Measurements from ENCODE around the gene VPS18. TPM values are rescaled to one million over a fixed set of nuclear protein-coding genes. Genes with fewer than 3 reads are reported as not detected.
A peak's percentile ranks its signal among the peaks of the same experiment; 100 is the strongest.

VPS18 gene
- total RNA-seq, 1 experiment from 2014 or later, result 17.3 TPM

DNA sequence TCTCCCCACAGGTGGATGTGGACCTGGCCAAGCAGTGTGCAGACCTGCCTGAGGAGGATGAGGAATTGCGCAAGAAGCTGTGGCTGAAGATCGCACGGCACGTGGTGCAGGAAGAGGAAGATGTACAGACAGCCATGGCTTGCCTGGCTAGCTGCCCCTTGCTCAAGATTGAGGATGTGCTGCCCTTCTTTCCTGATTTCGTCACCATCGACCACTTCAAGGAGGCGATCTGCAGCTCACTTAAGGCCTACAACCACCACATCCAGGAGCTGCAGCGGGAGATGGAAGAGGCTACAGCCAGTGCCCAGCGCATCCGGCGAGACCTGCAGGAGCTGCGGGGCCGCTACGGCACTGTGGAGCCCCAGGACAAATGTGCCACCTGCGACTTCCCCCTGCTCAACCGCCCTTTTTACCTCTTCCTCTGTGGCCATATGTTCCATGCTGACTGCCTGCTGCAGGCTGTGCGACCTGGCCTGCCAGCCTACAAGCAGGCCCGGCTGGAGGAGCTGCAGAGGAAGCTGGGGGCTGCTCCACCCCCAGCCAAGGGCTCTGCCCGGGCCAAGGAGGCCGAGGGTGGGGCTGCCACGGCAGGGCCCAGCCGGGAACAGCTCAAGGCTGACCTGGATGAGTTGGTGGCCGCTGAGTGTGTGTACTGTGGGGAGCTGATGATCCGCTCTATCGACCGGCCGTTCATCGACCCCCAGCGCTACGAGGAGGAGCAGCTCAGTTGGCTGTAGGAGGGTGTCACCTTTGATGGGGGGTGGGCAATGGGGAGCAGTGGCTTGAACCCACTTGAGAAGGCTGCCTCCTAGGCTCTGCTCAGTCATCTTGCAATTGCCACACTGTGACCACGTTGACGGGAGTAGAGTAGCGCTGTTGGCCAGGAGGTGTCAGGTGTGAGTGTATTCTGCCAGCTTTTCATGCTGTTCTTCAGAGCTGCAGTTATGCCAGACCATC, 8.6 kb downstream of the VPS18 start:
- Histone ChIP-seq H3K27me3 (no peaks in the 10 kb centered on the region), H3K4me1 (peaks cover 9% of the 10 kb centered on the region), H3K9me3 (replicated peaks) (no peaks in the 10 kb centered on the region), H3K4me3 (no peak overlapping the region), H3K27ac (no peak overlapping the region), H3K36me3 (peaks cover 10% of the 10 kb centered on the region)
- no peak for DNase-seq

DNA sequence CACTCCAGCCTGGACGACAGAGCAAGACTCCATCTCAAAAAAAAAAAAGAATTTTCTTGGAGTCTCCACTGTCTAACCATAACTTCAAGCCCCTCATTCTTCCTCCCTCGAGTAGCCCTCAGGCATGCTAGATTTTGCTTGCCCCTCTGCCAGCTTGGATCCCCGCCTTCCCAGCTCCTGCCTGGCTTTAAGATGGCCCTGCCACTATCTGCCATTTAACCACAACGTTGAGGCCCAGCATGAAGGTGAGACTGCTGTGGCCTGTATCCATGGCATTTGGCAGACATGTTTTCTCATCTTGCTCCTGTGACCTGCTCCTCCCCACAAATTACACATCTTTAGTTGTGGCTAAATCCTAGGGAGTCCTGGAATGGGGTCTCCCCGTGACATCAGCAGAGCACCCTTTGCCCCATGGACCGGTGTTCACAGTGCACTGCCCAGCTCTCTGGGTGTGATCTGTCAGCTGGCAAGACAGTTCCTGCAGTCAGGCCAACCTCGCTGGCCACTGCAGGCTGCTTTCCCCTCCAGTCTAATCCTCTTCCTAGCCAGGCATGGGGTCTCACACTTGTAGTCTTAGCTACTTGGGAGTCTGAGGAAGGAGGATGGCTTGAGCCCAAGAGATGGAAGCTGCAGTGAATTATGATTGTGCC, 10.4 kb downstream of the VPS18 start:
- H3K4me3 ChIP-seq, result no peak overlapping the region
- no peak overlapping the region for H3K27ac ChIP-seq
- no peak for DNase-seq
- H3K27me3 ChIP-seq, result no peaks in the 10 kb centered on the region
- peaks cover 9% of the 10 kb centered on the region for H3K4me1 ChIP-seq
- H3K9me3 ChIP-seq (replicated peaks), result no peaks in the 10 kb centered on the region
- H3K36me3 ChIP-seq, result peaks cover 7% of the 10 kb centered on the region

DNA sequence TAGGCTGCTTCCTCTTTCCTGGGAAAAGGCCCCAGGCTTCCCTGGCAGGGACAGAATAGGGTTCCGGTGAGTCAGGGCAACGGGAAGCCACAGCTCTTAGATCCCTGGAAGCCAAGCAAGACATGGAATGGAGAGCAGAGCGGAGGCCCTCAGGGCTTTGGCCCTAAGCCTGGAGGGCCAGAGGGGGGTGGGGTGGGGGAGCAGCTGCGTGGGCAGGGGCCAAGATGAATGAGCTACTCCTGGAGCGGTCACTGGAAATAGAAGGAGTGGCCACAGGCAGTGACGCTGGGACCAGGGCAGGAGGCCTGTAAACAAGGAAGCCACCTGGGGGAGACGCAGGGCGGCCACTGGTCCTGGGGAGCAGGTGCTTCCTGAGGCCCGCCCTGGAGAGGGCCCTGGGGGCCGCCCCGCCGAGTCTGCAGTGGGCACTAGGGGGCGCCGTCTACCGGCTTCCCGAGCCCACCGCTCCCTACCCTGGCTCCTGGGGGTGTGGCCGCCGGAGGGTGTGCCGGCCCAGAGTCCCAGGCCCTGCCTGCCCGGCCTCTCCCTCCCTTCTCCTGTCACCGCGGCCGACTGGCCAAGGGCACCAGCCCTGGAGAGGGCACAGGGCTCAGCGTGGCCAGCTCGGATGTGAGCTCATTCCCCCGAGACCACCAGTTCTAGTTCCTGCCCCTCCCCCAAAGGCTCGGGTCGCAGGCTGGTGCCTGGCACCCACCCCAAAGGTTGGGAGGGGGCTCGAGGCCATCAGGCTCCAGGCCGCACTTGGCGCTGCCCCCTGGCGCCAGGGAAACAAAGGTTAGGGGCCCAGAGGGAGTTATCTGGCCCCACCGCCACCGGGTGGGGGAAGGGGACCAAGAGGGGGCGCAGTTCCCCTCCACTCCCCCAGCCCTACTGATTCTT, 12.1 kb downstream of the VPS18 start:
- Histone ChIP-seq H3K36me3 (no peaks in the 10 kb centered on the region), H3K27me3 (no peaks in the 10 kb centered on the region), H3K4me3 (peak overlapping the region; percentile 55), H3K27ac (peak overlapping the region; percentile 42), H3K4me1 (peaks cover 9% of the 10 kb centered on the region), H3K9me3 (replicated peaks) (no peaks in the 10 kb centered on the region)
- peak; percentile 91 to 93 for DNase-seq

DNA sequence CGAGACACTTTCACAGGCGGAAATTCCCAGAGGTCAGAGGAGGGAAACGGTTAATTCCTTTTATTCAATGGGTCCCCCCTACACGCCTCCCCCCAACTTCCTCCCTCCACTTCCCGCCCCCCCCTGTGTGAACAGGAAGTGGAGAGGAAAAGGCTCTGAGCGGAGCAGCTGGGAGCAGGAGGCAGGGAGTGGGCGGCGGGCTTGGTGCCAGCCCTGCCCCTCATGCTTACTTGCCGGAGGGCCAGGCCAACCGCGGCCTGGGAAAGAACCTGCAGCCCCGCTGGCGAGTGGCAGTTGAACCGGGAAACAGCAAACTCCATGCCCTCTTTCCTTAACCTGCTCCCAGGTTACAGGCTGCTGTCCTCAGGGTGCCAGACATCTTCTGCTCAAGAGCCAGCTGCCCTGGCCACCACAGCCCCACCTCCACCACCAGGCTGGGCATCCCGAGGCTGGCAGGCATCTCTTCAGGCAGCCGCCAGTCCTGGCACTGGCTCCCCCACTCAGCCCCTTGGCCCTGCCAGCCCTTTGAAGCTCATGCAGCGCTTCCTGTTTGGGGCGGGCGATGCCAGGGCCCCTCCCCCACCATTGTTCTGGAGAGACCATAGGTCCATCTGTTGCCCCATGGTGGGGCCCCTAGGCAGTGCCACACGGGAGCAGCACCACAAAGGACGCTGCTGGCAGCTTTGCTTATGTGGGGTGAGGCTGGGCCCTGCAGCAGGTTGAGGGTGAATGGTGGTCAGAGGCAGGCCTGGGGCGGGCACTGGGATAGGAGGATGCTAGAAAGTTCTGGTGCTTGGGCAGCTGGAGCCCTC, 12.9 kb downstream of the VPS18 start:
- Histone ChIP-seq H3K4me3 (peak overlapping the region; percentile 55), H3K27ac (peak overlapping the region; percentile 42), H3K4me1 (peaks cover 9% of the 10 kb centered on the region)

DNA sequence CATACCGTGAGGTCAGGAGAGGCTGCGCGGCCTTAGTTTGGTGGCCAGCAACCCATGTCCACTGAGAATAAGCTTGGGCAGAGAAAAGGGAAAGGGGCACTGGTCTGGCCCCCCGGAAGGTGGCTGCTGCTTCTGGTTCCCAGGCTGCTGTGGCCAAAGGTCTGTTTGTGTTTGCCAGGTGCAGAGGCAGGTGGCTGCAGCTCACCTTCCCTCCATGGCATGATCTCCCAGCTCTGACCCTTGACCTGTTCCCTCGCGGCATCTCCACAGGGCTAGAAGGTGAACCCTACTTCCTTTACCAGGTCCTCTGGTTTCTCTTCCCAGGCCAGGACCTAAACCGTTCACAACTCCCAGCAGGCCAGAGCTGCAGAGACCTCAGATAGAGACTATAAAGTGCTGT, 13.8 kb downstream of the VPS18 start:
- Histone ChIP-seq H3K4me1 (peaks cover 9% of the 10 kb centered on the region), H3K36me3 (no peaks in the 10 kb centered on the region), H3K4me3 (no peak overlapping the region), H3K27me3 (no peaks in the 10 kb centered on the region), H3K9me3 (replicated peaks) (no peaks in the 10 kb centered on the region), H3K27ac (no peak overlapping the region)
- no peak for DNase-seq

More for the DNA sequence above, 12.9 kb downstream of the VPS18 start:
- H3K9me3 ChIP-seq (replicated peaks), result no peaks in the 10 kb centered on the region
- H3K36me3 ChIP-seq, result no peaks in the 10 kb centered on the region
- H3K27me3 ChIP-seq, result no peaks in the 10 kb centered on the region
- DNase-seq, result peak; percentile 76 to 77

DNA sequence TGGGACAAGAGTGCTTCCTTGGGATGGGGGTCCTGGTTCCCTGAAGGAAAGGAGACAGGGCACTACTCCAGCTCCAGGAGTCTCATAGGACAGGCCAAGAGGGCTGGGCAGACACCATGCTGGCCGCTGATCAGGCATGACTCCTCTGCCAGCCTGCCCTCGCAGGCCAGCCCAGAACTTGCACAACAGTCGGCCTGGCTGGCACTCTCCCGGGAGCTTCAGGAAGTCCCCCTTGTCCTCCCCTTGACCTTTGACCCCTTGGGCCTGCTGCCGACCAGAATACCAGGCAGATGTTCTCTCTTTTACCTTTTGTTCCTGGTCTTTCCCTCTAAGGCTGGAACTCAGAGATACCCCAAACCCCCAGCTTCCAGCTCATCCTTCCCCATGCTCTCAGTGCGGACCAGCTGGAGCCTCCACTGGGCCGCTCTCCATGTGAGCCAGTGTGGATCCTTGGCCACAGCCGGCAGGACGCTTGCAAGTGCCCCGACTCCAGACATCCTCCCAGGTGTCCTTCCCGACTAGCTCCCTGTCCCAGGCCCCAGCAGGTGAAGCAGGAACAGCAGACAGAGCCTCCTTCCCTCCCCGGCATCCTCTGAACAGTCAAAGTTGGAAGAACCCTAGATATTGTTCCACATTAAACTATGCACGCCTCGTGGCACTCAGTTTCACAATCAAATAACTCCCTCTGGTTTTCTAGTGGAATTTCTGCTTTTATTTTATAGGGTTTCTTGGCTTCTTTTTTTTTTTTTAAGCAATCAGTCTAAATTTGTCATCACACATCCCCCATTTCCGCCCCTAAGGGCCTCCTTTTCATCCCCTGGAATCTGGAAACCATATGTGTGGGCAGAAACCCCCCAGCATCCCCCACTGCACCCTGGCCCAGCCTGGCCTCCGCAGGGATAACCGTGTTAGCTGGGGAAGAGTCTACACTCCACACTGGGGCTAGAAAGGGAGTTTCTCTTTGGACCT, 15.7 kb downstream of the VPS18 start:
- H3K36me3 ChIP-seq, result no peaks in the 10 kb centered on the region
- H3K27me3 ChIP-seq, result no peaks in the 10 kb centered on the region
- H3K4me1 ChIP-seq, result peaks cover 9% of the 10 kb centered on the region
- H3K4me3 ChIP-seq, result no peak overlapping the region
- H3K9me3 ChIP-seq (replicated peaks), result no peaks in the 10 kb centered on the region
- H3K27ac ChIP-seq, result no peak overlapping the region
- DNase-seq, result no peak

DNA sequence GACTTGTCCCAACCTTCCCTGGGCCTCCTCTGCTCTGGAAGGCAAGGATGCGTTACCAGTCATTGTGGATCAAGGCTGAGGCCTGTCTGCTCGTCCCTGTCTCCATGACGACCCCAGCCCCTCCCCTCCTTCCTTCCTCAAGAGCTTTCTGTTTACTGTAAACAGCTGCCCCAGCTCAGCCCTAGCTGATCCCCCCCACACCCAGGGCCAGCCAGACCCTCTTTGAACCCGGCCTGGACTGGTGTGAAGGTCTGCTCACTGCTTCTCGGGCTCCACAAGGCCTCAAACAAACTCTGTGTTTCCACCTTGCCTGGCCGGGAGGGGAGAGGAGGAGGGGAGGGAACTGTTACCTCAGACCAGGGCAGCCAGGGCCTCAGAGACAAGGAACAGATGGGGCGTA, 16.9 kb downstream of the VPS18 start:
- Histone ChIP-seq H3K27ac (no peak overlapping the region), H3K27me3 (no peaks in the 10 kb centered on the region), H3K36me3 (no peaks in the 10 kb centered on the region), H3K4me1 (peaks cover 4% of the 10 kb centered on the region; the same call in 1 of the 2 replicates), H3K4me3 (no peak overlapping the region), H3K9me3 (replicated peaks) (no peaks in the 10 kb centered on the region)
- no peak for DNase-seq

DNA sequence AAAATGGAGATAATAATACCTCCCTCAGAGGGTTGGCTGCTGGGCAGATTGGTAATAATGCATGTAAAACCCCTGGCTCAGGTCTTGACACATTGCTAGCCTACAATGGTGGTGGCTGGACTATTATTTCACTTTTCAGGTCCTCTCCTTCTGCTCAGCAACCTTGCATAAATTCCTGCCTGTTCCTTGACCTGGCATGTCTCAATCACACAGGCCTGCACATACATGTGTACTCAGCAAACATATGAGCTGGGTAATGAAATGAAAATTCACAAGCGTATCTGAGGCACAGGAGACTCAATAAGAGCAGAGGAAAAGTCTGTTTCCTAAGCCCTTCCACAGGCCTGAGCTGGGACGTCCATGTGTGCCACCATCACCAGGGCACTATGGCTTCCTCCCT, 17.4 kb downstream of the VPS18 start:
- Histone ChIP-seq H3K36me3 (no peaks in the 10 kb centered on the region), H3K9me3 (replicated peaks) (no peaks in the 10 kb centered on the region), H3K4me1 (peaks cover 4% of the 10 kb centered on the region; the same call in 1 of the 2 replicates), H3K4me3 (no peak overlapping the region), H3K27ac (no peak overlapping the region), H3K27me3 (no peaks in the 10 kb centered on the region)
- DNase-seq, result no peak

DNA sequence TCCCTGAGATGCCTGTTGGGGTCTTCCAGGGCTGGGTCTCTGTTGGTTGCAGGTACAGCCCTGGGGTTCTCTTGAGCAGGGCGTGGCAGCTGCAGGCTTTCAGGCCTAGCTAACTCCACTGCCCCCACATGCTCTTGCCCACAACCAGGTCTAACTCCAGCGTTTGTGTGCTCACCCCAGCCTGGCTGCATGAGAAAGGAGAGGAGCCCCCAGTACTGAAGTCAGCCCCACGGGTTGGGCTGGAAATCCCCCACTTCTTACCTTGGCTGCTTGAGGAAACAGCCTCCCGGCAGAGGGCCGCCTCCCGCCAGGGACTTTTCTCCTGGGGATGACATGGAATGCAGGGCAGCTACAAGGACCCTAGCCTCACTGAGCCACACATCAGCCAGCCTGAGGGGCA, 18.2 kb downstream of the VPS18 start:
- no peak overlapping the region for H3K27ac ChIP-seq
- H3K9me3 ChIP-seq (replicated peaks), result no peaks in the 10 kb centered on the region
- no peaks in the 10 kb centered on the region for H3K36me3 ChIP-seq
- no peak for DNase-seq
- no peaks in the 10 kb centered on the region for H3K27me3 ChIP-seq
- peaks cover under 1% of the 10 kb centered on the region; the same call in 1 of the 2 replicates for H3K4me1 ChIP-seq
- no peak overlapping the region for H3K4me3 ChIP-seq

DNA sequence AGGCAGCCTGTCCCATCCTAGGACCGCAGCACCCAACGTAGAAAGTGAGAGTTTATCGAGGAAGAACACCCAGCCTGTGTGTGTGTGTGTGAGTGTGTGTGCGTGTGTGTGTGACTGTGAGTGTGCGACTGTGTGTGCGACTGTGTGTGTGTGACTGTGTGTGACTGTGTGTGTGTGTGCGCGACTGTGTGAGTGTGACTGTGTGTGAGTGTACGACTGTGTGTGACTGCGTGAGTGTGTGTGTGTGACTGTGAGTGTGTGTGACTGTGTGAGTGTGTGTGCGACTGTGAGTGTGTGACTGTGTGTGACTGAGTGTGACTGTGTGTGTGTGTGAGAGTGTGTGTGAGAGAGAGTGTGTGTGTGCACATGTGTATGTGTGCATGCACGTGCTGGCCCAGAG, 19.8 kb downstream of the VPS18 start:
- DNase-seq, result no peak
- Histone ChIP-seq H3K36me3 (no peaks in the 10 kb centered on the region), H3K27me3 (no peaks in the 10 kb centered on the region), H3K27ac (no peak overlapping the region), H3K4me1 (no peaks in the 10 kb centered on the region), H3K4me3 (no peak overlapping the region), H3K9me3 (replicated peaks) (no peaks in the 10 kb centered on the region)

DNA sequence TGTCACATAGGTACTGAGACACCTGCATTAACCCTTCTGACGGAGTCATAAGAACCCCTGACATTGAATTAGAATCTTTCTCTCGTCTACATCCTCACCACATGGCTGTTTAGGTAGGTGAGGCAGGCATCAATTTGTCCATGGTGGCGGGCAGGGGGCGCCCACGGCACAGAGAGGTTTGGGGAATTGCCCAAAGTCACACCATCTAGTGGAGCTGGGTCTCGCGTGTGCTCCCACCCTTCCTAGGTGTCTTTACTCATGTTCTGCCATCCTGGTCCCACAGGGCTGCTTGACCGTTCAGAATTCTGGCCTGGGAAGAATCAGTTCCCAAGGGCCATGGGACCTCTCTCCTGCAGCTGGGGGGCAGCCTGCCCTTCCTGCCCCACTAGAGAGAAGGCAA, 20.2 kb downstream of the VPS18 start:
- no peaks in the 10 kb centered on the region for H3K4me1 ChIP-seq
- H3K27ac ChIP-seq, result no peak overlapping the region
- no peaks in the 10 kb centered on the region for H3K9me3 ChIP-seq (replicated peaks)
- H3K4me3 ChIP-seq, result no peak overlapping the region
- DNase-seq, result peak in 1 of 2 experiments; percentile 43
- H3K27me3 ChIP-seq, result no peaks in the 10 kb centered on the region
- H3K36me3 ChIP-seq, result no peaks in the 10 kb centered on the region

DNA sequence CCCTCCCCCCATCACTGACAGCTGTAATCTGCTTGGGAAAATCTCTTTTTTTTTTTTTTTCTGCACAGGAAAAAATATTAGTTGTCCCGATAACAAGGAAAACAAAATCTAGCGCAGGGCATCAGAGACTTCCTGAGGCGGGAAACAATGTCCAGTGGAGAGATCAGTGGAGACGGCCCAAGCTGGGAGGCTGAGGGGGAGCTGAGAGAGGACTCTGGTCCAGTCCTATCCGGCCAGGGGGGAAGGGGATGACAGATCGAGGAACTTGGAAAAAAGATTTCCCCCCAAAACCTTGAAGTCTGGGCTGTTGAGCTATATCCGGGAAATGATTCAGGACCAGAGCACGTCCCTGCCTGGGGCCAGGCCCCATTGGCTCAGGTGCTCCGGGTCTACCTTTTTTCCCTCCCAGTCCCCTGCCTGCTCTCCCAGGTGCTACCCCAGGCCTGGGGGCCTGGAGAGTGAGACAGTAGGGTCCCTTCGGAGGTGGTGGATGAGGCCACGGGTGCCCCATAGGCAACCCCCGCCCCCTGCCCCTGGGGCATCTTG, 20.9 kb downstream of the VPS18 start:
- no peak overlapping the region for H3K4me3 ChIP-seq
- H3K27ac ChIP-seq, result no peak overlapping the region
- no peaks in the 10 kb centered on the region for H3K9me3 ChIP-seq (replicated peaks)
- no peaks in the 10 kb centered on the region for H3K27me3 ChIP-seq
- no peaks in the 10 kb centered on the region for H3K36me3 ChIP-seq
- DNase-seq, result no peak
- no peaks in the 10 kb centered on the region for H3K4me1 ChIP-seq

DNA sequence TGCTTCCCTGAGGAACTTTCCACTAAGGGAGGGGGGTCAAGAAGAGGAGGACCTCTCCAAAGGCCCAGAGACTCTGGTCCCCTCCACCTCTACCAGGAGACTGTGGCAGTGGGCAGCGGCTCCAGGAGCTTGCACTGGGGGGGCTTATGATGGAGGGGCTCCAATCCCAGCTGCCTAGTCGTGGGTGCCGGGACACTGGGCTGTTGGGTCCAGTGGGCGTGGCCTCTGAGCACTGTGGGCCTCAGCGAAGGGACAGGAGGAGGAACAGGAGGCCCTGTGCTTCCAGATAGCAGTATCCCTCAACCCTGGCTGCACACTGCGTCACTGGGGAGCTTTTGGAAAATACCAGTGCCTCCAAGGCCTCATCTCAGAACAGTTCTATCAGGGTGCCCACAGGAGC, 21.4 kb downstream of the VPS18 start:
- no peaks in the 10 kb centered on the region for H3K9me3 ChIP-seq (replicated peaks)
- H3K4me1 ChIP-seq, result no peaks in the 10 kb centered on the region
- H3K4me3 ChIP-seq, result no peak overlapping the region
- H3K27ac ChIP-seq, result no peak overlapping the region
- DNase-seq, result no peak
- no peaks in the 10 kb centered on the region for H3K27me3 ChIP-seq
- no peaks in the 10 kb centered on the region for H3K36me3 ChIP-seq
